Eye (tissue), 1 donor: ENCODE results near the gene PLA2G15.
A peak's percentile ranks its signal among the peaks of the same experiment; 100 is the strongest.

Experiments used
- DNase-seq: peaks from one replicate; pipeline ENCODE4 v3.0.0-alpha.2; 2015

PLA2G15 gene

DNA sequence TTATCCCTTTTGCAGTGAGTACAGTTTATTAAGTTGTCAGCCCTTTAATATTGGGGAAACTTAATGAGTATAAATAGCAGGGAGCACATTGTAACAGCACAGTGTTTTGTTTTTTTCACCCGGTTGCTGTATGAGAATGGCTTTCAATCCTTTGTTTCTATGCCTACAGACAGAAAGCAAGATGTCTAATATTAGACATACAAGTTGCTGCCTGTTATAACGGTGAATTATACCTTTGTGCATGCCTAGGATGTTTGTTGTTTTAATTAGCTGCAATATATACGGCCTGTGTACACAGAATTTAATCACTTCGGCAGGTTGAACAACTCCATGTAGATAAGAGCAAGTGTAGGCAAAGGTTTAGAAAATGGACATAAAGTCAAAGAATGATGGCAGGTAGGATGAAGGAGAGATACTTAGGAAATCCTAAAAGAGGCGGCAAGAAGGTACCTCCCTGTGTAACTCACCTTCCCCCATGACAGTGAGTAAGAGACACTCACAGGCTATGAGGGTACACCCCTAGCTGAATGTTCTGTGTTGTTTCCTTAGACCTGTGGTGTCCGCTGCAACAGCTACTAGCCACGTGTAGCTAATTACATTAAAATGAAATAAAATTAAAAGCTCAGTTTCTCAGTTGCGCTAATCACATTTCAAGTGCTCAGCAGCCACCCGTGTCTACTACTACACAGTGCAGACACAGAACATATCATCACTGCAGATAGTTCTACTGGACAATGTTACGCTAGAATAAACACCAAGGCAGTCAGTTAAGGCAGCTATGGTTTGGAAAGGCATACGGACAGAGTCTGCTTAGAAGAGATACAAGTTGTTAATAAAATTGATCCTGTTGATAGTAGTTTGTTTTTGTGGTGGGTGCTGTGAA, 54.6 kb downstream of the PLA2G15 start:
- DNase-seq, result peak; percentile 20

GRCh38 chr16:68300734-68301459, 55.7 kb downstream of the PLA2G15 start:
- no peak for DNase-seq

DNA sequence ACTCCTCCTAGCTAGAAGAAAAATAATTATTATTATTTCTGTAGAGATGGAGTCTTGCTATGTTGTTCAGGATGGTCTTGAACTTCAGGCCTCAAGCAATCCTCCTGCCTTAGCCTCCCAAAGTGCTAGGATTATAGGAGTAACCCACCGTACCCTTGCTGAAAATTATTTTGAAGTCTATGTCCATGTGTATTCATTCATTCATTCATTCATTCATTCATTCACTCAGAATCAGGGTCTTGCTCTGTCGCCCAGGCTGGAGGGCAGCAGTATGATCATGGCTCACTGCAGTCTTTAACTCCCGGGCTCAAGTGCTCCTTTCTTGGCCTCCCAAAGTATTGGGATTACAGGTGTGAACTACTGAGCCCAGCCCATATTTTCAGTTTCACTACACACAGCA, 61.5 kb downstream of the PLA2G15 start:
- DNase-seq, result no peak

GRCh38 chr16:68309799-68310198, 64.6 kb downstream of the PLA2G15 start:
- DNase-seq, result no peak

DNA sequence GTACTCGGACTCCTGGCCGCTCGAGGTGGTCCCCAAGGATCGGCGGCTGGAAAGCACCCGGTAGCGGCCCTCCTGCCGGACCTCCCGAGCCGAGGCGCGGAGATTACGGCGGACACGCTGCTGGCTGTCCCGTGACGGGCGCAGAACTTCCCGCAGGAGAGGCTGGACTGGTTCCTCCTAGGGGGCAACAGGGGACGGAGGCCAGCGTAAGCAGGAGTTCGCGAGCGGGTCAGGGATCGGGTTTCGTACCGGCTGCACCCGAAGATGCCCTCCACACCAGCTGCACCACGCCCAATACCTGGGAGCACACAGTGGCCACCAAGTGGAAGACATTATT, 65.2 kb downstream of the PLA2G15 start:
- DNase-seq, result no peak
